GM19351 (cell line): ENCODE results near the gene VPREB1.
"Not testable (repeated sequence)": the region's sequence is repeated elsewhere in the genome, so short reads cannot be mapped to it uniquely, and the experiment has no call there.

Experiments used
- ATAC-seq: cut with Tn5 transposase; IDR thresholded peaks from one replicate; pipeline ENCODE4 v1.9.1; 2021; ENCODE audit warnings: mild to moderate bottlenecking, moderate library complexity; ENCODE audit not compliant: unreplicated experiment

The VPREB1 gene

GRCh38 chr22:22213231-22213630, 31.4 kb upstream of the VPREB1 start:
- ATAC-seq: no peak

GRCh38 chr22:22214819-22215329, 29.7 kb upstream of the VPREB1 start:
- no peak for ATAC-seq

GRCh38 chr22:22215659-22216449, 28.7 kb upstream of the VPREB1 start:
- no peak for ATAC-seq

GRCh38 chr22:22216450-22216959, 28.1 kb upstream of the VPREB1 start:
- ATAC-seq: no peak

- no peak for ATAC-seq
These were observed 26.3 kb upstream of the VPREB1 start for GRCh38 chr22:22218302-22218701.

- no peak for ATAC-seq
These were observed 25.2 kb upstream of the VPREB1 start for GRCh38 chr22:22219140-22219996.

GRCh38 chr22:22221043-22221442, 23.5 kb upstream of the VPREB1 start:
- not testable (repeated sequence) for ATAC-seq

GRCh38 chr22:22226448-22227187, 18.0 kb upstream of the VPREB1 start:
- no peak for ATAC-seq

GRCh38 chr22:22228421-22228820, 16.2 kb upstream of the VPREB1 start:
- no peak for ATAC-seq

- no peak for ATAC-seq
These were observed 15.7 kb upstream of the VPREB1 start for GRCh38 chr22:22228921-22229320.

GRCh38 chr22:22229683-22230420, 14.7 kb upstream of the VPREB1 start:
- no peak for ATAC-seq

- no peak for ATAC-seq
These were observed 14.1 kb upstream of the VPREB1 start for GRCh38 chr22:22230438-22230837.

GRCh38 chr22:22233081-22233480, 11.5 kb upstream of the VPREB1 start:
- no peak for ATAC-seq

GRCh38 chr22:22235558-22235957, 9.0 kb upstream of the VPREB1 start:
- ATAC-seq: no peak

GRCh38 chr22:22237521-22237920, 7.1 kb upstream of the VPREB1 start:
- no peak for ATAC-seq

- no peak for ATAC-seq
These were observed 5.2 kb upstream of the VPREB1 start for GRCh38 chr22:22239311-22239939.

GRCh38 chr22:22241554-22241898, 3.1 kb upstream of the VPREB1 start:
- no peak for ATAC-seq

- no peak for ATAC-seq
These were observed 2.1 kb upstream of the VPREB1 start for GRCh38 chr22:22242488-22242887.

GRCh38 chr22:22243033-22243680, 1.4 kb upstream of the VPREB1 start:
- no peak for ATAC-seq
